Stimulated activated CD4-positive, alpha-beta T cell treated with anti-CD3 and anti-CD28 coated beads, Interleukin-4, amount 100 ng/mL, for 1 hour (primary cell): Measurements from ENCODE around the gene LRIT1.
"Not testable (repeated sequence)": the region's sequence is repeated elsewhere in the genome, so short reads cannot be mapped to it uniquely, and the experiment has no call there.

Experiments used
- DNase-seq: peaks from one replicate; pipeline ENCODE4 v3.0.0-alpha.2; 2020

Gene LRIT1, protein sequence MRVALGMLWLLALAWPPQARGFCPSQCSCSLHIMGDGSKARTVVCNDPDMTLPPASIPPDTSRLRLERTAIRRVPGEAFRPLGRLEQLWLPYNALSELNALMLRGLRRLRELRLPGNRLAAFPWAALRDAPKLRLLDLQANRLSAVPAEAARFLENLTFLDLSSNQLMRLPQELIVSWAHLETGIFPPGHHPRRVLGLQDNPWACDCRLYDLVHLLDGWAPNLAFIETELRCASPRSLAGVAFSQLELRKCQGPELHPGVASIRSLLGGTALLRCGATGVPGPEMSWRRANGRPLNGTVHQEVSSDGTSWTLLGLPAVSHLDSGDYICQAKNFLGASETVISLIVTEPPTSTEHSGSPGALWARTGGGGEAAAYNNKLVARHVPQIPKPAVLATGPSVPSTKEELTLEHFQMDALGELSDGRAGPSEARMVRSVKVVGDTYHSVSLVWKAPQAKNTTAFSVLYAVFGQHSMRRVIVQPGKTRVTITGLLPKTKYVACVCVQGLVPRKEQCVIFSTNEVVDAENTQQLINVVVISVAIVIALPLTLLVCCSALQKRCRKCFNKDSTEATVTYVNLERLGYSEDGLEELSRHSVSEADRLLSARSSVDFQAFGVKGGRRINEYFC

DNA sequence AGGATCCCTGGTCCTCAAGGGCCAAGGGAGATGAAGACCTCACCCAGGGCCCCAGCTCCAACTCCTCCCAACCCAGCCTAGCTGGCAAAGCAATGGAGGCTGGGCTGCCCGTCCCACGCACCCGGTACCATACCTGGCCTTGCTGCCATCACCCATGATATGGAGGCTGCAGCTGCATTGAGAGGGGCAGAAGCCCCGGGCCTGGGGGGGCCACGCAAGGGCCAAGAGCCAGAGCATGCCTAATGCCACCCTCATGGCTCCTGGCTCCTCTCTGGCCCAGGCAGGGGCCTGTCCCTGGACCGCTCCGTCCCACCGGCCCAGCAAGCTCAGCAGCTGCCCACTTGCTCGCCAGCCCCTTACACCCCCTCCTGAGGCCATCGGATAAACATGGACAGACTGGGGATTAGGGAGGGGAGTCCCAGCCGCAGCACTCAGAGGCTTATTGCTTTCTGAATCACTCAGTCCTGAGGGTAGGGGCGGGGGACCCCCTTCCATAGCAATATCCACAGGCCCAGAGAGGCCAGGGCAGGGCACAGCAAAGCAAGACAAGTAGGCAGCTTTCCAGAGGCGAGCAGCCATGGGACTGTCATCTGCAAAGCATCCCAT lies at the start of gene LRIT1:
LRIT1 (minus strand) TSS at position 362 of the 606 bp plus-strand sequence; CDS start at position 255, 107 bp downstream.
- no peak for DNase-seq

DNA sequence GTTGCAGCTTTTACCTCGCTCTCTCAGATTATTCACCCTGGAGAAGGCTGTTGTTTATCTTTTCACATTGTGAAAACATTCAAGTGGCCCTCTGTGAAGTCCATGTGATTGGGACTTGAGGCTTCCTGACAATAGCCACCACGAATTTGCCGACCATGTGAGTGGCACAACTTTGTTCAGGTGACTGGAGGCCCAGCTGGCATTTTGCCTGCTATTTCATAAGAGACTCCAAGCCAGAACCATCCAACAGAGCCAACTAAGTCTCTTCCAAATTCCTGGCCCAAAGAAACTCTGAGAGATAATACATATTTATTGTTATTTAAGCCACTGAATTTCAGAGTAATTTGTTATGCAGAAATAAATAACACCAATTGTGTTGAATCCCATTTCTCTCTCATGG lies 48.9 kb upstream of the LRIT1 start:
- no peak for DNase-seq

DNA sequence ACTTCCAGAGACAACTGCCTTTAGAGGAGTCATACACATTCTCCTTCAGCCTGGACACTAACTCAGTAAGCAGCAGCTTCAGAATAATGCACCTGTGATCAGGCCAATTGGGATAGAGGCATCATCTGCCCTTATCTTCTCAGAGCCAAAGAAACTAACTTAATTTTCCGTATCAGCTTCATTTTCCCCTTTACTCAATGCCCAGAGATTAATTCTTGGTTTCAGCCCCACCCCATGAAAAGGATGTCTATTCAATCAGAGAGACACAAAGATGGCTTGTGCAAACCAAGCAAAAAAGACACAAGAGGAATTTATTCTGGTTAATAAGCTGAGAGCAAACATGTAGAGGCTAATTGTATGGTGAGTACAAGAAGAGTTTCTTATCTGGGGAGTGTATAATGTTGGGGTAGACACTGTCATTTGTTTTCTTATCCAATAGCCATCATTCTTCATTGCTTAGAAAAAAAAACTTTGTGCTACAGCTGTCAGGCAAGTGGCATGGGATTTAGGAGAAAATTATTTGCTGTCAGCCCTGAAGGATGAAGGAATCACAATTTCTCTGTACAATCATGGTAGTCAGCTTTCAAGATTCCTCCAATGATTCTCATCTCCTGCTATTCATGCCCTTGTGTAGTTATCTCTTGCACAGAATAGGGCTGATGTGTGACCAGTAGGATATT lies 48.3 kb upstream of the LRIT1 start:
- DNase-seq: no peak

DNA sequence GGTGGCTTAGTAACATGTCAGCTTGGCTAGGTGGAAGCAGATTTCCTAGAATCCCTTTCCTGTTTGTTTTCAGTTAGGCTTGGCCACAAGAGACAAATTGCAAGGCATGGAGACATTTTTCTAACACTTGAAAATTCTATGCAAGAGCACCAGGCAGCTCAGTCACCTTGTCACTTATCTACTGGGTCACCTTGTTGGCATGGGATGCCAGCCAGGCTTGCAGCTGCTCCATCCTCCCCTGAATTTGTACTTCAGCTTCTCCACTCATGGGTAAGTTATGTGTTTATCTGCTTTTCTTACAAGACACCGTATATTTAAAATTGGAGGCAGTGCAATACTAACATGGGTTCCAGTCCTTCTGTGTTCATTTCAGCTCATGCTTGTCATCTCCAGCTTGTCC lies 46.8 kb upstream of the LRIT1 start:
- no peak for DNase-seq

DNA sequence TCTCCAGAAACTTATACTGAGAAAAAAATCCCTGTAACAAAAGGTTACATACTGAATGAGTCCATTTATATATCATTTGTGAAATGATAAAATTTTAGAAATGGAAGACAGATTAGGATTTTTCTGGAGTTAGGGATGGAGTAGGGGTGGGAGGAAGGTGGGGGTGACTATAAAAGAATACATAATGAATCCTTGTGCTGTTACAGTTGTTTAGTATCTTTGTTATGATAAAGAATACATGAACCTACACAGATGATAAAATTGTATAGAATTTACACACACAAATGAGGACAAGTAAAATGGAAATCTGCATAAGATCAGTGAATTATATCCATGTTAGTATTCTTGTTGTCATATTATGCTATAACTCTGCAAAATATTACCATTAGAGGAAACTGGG lies 45.3 kb upstream of the LRIT1 start:
- no peak for DNase-seq

DNA sequence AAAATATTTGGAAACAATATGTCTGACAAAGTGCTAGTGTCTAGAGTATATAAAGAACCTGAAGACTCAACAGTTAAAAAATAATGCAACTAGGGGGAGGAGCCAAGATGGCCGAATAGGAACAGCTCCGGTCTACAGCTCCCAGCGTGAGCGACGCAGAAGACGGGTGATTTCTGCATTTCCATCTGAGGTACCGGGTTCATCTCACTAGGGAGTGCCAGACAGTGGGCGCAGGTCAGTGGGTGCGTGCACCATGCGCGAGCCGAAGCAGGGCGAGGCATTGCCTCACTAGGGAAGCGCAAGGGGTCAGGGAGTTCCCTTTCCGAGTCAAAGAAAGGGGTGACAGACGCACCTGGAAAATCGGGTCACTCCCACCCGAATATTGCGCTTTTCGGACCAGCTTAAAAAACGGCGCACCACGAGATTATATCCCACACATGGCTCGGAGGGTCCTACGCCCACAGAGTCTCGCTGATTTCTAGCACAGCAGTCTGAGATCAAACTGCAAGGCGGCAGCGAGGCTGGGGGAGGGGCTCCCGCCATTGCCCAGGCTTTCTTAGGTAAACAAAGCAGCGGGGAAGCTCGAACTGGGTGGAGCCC lies 38.6 kb upstream of the LRIT1 start:
- DNase-seq: not testable (repeated sequence)

DNA sequence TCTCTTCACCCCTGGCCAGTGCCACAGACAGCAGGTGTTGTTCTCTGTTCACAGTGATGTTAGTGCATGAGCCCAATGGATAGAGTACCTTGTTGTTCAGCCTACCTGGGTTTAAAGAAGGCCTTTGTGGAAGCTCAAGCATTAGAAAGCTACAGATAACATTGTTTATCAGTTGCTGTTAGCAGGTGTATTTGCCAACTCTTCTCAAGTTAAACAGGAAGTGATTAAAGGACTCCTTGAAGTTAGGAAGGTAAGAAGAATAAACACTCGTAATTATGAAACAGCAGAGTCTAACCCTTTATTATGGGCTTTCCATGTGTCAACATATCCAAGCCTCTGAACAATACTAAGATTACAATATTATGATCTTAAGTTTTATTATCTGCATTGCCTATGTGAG lies 29.4 kb upstream of the LRIT1 start:
- no peak for DNase-seq

DNA sequence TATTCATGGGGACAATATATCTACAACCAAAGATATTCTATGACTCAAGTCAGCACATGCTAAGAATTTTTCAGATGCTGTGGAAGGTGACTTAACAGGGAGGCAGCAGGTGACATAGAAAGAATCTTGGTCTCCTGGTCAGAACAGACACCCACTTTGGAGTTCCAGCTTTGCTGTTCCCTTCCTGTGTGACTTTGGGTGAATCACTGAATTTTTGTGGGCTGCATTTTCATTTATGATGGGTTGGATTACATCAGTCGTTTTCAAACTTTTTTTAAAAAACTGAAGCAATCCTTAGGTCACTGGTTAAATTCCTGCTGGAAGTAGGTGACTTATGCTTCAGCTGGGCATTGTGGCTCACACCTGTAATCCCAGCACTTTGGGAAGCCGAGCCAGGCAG lies 28.4 kb upstream of the LRIT1 start:
- DNase-seq: no peak

DNA sequence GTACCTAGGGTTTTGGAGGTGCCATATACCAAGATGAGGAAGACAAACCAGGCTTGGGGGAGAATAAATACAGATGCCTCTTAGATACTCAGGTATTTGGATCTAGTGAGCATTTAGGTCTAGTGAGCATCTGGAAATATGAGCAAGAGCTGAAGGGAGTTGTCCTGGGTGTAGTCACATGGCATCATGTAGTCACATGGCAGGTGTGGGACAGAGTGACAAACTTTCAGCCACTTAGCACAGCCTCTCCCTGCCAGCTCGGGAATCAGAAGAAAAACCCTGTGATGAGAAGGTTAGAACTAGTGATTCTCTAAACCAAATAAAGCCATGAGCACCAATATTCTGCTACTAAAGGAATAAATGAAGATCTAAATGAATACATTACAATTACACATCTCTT lies 27.8 kb upstream of the LRIT1 start:
- no peak for DNase-seq

DNA sequence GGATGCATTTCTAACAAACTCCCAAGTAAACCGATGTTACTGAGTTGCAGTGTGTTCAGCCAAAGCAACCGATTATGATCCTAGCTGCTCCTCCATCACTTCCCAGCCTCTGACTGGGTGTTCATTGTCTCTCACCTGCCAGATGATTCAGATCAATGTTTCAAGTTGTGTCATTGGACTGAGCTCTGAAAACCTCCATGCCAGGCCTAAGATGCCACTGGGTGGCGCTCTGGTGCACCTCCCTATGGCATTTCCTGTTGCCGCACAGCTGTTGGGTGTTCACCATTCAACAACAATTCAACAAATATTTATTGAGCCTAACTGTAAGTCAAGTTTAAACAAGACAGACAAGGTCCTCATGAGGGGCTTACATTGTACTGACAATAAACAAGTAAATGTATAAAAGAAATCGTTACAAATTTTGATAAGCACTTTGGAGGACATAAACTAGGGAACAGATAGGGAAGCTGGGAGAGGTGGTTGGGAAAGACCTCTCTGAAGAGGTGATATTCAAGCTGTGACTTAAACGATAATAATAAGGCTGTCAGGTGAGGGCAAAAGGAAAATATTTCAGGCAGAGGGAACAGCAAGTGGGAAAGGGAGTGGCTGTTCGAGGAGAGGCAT lies 26.3 kb upstream of the LRIT1 start:
- DNase-seq: peak; percentile 73

DNA sequence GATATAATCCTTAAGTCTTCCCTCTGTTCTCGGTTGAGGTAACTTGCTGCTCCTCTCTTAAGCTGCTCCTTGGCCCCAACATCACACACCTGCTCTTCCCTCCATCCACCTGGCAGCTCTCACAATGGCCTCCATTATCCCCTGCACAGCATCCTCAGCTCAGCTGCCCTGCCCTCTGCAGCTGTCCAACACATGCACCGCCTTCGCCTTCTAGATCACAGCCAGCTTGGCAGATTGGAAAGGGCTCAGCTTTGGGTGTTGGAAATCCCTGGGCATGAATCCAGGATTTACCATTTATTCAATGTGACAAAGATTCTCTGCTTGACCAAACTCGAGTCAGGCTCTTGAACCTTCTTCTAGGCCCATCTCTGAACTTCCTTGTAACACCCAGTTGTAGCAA lies 24.1 kb upstream of the LRIT1 start:
- no peak for DNase-seq

DNA sequence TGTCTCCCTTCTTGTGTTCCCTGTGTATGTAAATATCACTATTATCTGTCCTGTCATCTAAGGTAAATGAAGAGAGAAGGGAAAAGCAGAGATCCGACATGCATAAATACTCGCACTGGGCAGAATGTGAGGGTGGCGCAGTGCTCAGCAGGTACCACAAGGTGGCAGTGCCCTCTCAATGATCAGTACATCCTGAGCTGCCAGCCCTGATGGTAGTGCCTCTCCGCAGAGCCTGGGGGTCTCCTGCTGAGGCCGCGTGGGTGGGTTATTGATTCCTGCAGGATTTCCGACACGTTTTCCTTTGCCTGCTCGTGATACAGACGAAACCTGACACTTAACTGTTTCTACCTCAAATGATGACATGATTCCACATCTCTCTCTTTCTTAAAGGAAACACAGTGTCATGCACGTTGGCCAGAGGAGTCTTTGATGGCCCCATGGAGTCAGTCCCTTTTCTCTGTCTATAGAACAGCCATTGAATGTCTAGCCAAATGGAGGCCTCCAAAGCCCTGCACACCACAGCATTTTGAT lies 23.3 kb upstream of the LRIT1 start:
- peak; percentile 72 for DNase-seq

DNA sequence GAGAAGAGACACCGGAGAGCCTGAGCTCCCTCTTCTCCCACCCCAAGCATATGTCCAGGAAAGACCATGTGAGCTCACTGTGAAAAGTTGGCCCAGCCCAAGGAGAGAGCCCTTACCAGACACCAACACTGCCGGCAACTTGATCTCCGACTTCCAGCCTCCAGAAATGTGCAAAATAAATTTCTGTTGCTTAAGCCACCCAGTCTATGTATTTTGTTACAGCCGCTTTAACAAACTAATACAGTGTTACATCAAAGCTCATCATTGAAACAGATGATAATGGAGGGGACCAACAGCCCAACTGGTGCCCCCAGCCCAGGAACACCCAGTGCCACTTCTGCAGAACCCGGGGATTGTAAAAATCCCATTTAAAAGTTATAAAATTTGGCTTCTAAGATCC lies 22.4 kb upstream of the LRIT1 start:
- no peak for DNase-seq

DNA sequence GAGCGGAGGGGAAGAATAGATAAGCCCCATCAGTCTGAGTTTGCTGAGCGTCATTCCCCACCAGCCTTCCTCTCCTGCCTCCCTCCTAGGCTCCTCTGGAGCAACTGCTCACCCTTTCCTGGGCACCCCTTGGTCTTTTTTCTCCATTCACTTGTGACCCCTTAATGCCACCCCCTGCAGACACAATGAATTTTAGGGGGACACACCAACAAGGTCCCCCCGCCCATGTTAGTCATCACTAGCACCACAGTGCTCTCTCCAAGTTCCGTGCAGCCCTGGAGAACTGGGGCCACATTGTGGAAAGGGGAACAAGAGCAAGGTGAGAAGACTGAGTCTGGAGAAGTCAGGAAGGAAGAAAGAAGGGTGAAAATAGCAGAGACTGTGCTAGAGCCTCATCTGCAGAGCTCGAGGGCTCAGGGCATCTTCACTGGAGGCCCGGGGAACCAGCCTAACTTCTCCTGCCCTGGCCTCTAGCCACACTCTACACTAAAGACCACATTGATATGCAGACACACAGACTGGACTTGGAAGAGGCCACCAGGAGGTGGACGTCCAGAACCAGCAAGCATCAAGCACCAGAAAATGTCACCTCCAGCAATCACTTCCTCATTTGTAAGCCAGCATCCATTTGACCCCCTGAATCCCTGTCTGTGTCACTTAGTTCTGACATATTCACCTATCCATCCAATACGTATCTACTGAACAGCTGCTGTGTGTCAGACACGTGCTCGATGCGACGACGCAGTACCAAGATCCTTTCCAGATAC lies 21.0 kb upstream of the LRIT1 start:
- DNase-seq: no peak

DNA sequence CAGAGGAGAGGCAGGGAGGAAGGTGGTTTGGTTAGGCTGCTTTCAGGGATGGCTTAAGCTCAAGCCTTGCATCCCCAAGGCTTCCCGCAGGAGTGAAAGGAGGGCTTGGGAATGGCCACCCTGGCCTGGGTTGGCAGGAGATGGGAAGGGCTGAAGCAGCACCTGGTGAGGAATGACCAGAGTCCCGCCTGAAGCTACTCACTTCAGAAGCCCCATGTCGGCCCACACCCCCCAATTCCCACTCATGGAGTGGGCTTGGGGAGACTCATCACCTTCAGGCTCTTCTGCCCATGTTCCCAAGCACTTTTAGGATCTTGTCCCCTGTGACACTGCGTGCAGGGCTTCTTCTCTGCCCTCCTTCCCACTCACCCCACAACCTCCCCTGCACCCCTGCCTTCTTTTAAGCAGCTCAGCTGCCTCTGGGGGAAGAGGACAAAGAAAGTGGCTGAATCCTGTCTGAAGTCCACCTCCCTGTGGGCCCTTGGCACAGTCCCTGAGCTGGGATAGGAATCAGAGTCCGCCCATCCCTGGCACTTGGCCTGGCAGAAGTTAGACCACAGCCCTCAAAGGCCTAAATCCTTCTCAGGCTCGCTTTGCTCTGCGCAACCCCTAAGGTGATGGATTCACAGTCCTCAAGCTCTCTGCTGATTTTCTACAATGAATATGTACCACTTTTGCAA lies 20.0 kb upstream of the LRIT1 start:
- no peak for DNase-seq

DNA sequence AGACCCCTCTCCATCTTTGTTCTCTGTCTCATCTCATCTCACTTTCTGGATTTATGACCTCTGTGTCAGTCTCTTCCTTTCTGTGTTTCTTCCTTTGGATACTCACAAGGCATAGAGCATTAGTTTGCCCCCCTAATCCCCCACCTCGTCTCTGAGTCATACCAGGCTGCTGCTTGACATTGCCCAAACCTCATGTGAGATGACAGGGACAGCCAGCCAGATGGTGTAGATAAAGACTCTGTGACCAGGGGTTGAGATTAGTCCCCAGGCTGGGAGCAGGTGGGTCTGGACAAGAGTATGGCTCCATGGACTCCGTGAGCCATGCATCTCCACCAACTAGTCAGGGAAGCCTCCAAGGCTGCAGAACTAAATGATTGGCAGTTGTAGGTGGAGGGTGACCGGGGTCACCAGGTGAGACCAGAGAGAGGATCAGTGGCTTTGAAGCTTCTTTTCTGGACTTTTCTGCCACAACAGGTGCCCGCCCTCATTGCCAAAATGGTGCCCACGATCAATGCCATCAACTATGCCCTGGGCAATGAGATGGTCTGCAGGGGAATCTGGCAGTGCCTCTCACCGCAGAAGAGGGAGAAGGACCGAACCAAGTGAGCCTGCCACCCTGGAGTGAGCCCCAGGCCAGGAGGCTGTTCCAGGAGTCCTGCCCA lies 16.8 kb upstream of the LRIT1 start:
- no peak for DNase-seq

DNA sequence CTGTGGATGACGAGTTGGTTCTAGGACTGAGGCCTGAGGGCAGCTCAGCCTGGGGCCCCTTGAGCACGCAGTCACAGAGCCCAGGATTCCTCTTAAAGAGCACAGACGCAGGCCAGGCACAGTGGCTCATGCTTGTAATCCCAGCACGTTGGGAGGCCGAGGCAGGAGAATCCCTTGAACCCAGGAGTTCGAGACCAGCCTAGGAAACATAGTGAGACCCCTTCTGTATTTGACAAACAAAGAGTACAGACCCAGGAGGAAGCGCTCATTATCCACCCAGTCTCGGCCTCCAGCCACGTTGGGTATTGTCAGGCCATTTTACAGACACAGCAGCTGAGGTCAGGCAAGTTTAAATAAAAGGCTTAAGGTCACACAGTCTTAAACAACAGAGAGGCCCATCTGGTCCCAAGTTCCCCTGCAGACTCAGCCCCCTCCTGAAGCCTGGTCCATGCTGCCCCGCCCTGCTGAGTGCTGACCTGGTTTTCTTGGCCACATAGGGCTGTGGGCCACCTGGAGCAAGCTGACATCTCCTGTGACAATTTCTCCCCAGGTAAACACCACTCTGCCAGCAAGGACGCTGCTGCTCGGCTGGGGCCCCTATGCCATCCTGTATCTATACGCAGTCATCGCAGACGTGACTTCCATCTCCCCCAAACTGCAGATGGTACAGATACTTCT lies 16.1 kb upstream of the LRIT1 start:
- no peak for DNase-seq

DNA sequence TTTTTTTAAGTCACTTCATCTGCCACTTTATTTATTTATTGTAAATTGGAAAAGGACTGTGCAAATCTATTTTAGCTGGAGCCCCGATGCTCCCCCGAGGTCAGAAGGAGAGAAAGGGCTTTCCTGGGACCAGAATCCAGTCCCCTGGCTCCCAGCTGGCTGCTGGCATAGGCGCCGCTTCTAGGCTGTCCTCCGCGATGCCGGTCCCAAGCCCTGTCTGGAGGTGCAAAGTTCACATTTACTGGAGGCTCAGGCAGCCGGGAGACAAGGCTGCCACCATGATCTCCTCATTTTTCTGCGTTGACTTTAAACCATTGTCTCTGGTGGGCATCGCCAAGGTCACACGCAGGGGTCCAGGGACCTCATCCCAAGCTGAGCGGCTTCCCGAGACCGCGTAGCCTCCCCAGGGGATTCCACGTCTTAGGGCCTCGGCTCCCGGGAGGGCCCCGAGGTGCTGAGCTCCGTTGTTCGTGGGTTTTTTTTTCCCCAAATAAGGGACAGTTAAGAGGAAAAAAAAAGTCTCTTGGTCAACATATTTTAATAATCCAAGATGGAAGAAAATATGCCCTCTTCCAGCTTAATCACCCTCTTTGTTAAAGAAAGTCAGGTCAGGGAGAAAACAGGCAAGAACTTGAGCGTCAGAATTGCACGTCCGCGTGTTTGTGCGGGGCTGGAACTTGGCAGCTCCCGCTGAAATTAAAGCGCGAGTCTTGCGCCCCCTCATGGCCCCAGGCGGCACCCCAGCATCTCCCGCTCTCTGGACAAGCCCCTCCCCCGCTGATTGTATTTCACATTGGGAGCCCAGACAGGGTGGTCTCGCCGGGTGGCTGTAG lies 15.4 kb upstream of the LRIT1 start:
- peak; percentile 49 for DNase-seq
